ENCODE data around the gene DLG1.

Gene DLG1

DNA sequence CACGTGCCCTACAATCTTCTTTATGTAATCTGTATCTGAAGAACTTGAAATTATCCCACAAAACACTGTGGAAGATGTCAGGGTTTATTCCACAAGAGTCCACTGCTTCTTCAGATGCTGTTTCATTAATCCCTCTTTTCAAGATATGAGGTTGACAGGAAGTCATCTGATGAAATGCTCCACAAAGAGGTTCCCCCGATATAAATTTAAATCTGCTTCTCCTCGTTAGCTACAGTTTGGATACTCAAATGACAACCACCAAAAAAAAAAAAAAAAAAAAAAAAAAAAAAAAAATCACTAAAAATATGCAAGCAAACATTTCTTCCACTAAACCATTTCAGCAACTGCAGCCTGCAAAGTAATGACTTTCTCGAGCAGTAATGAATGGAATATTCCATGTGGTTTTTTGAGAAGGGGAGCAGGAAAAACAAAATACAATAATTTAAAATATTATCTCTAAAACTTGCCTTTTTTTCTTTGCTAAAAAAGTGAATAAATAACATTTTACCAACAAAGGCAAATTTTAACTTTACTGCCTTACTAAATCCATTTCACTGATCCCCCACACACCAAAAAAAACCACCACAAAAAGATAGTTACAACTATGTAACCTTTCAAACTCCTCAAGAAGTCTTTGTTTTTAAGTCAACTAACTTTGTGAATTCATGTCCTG lies 37.8 kb downstream of the DLG1 start:
- TF ChIP-seq, protein P1, sequence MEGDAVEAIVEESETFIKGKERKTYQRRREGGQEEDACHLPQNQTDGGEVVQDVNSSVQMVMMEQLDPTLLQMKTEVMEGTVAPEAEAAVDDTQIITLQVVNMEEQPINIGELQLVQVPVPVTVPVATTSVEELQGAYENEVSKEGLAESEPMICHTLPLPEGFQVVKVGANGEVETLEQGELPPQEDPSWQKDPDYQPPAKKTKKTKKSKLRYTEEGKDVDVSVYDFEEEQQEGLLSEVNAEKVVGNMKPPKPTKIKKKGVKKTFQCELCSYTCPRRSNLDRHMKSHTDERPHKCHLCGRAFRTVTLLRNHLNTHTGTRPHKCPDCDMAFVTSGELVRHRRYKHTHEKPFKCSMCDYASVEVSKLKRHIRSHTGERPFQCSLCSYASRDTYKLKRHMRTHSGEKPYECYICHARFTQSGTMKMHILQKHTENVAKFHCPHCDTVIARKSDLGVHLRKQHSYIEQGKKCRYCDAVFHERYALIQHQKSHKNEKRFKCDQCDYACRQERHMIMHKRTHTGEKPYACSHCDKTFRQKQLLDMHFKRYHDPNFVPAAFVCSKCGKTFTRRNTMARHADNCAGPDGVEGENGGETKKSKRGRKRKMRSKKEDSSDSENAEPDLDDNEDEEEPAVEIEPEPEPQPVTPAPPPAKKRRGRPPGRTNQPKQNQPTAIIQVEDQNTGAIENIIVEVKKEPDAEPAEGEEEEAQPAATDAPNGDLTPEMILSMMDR (IDR thresholded peaks at IDR 0.05; ENCODE audit: control extremely low read depth, extremely low read depth, low read depth, missing control alignments), result no peak
- DNase-seq (ENCODE audit: extremely low spot score), result no peak
- ChIA-PET CTCF (interaction anchor here (1.5 kb wide), 1 partner anchor 29 kb away, joined by 3 read pairs; no protein-coding TSS in a partner anchor), POLR2A (no interaction called here)

DNA sequence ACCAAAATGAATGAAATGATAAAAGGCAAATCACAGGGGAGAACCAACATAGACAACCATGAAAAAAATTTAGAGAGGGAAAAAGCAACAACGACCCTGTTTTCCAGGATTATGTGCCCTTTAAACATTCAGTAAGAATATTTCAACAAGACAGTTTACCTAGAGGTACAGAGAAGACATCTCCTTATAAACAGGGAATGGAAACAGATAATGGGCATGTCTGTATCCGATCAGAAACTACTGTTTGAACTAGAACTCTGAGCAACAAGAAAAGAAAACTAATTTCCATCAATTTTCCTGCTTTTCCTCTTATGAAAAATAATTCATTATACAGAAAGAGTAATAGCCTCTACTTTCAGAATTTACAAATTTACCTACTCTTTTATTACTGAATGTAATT lies 39.3 kb downstream of the DLG1 start:
- DNase-seq (ENCODE audit: extremely low spot score), result no peak
- CTCF ChIA-PET, result interaction anchor here (2.9 to 3.8 kb wide), 3 partner anchors 8 to 256 kb away, joined by 16 to 47 read pairs (median 20); no protein-coding TSS in a partner anchor
- POLR2A ChIA-PET, result no interaction called here
- TF ChIP-seq, protein P1 (IDR thresholded peaks at IDR 0.05; ENCODE audit: control extremely low read depth, extremely low read depth, low read depth, missing control alignments), result no peak

DNA sequence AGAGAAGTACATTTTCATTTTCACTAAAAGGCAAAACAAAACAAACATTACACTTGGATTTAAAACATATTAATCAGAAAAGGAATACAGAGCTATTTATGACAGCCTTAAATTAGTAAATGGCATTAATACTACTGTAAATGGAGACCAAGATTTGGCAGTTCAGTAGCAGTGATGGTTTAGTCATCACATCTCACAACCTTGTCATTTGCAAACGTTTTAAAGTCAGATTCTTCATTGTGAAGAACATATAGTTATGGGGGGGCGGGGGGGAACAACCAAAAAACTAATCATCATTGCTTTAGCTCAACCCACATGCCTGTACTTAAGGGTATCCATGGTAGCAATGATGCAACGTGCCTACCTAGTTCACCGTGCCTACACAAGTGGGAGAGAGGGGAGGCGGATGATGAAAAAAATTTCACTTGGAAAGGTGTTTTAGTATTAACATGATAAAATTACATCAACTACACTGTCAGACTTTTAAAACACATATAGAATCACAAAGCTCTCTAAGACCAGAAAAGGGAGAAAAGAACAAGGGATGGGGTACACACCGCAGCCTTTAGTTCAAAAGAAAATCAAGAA lies 40.1 kb downstream of the DLG1 start:
- DNase-seq (ENCODE audit: extremely low spot score), result no peak
- ChIA-PET CTCF (interaction anchor here (1.1 to 3.8 kb wide), 17 partner anchors 9 to 358 kb away, joined by 3 to 47 read pairs (median 9); no protein-coding TSS in a partner anchor), POLR2A (no interaction called here)
- TF ChIP-seq, protein P1 (IDR thresholded peaks at IDR 0.05; ENCODE audit: control extremely low read depth, extremely low read depth, low read depth, missing control alignments), result no peak

DNA sequence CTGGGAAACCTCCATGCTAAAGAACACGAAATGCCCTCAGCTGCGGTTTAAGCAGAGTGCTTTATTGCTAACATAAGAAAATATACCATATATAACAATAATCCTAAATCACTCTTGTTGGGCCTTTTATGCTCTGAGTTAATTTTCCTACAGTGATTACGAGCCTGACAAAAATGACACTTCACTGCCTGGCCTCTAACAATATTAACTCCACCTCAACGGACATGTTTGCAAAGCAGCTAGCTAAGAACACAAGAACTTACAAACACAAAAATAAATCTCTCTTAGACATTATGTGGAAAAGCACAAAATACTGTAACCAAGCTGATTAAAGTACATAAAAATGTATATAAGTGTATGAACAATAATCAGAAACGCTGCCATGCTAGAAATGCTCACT lies 40.7 kb downstream of the DLG1 start:
- CTCF ChIA-PET, result interaction anchor here (1.0 to 3.8 kb wide), 29 partner anchors 10 to 359 kb away, joined by 3 to 47 read pairs (median 7); partner anchors contain the start of genes DLG1 and MELTF
- TF ChIP-seq, protein P1 (IDR thresholded peaks at IDR 0.05; ENCODE audit: control extremely low read depth, extremely low read depth, low read depth, missing control alignments), result no peak
- POLR2A ChIA-PET, result no interaction called here
- DNase-seq (ENCODE audit: extremely low spot score), result no peak

DNA sequence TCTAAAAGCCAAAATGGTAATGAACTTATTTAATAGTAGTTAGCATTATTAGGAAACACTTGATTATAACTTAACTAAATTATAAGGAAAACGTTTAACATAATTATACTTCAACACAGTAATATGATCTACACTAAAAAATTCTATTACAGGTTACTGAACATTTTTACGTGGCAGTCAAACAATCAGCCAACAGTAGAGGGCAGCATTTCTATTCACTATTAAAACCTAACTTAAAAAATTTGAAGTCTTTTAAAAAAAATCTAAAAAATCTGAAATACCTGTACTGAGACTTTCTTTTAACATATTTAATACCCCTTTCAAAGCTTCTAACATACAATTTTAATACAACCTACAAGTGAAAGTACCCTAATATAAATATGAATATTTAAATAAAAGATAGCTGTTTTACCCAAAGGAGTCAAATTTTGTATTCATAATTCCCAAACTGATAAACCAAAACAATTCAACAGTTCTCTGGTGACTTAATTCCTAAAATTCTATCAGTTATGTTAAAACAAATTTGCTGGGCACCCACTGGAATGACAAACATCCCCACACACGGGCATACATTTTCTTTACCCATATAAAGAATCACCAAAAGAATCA lies 41.5 kb downstream of the DLG1 start:
- ChIA-PET POLR2A (no interaction called here), CTCF (interaction anchor here (0.7 to 3.8 kb wide), 34 partner anchors 9 to 457 kb away, joined by 3 to 47 read pairs (median 4); partner anchors contain the start of genes DLG1 and MELTF)
- TF ChIP-seq, protein P1 (IDR thresholded peaks at IDR 0.05; ENCODE audit: control extremely low read depth, extremely low read depth, low read depth, missing control alignments), result peak; percentile 54
- DNase-seq (ENCODE audit: extremely low spot score), result peak; percentile 14

DNA sequence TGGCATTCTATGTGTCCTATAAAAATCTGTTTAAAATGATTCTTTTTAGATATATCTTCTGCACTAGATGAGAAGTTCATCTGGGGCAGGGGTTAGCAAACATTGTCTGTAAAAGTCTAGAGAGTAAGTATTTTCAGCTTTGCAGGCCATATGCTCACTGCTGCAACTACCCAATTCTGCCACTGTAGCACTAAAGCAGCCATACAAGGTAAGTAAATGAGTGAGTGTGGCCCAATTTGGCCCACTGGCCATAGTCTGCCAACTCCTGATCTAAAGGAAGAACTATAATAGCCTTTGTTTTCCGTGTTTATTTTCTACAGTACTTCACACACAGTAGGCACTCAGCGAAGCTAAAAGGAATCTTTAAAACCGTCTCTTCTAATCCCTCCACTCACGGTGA lies 42.3 kb downstream of the DLG1 start:
- TF ChIP-seq, protein P1 (IDR thresholded peaks at IDR 0.05; ENCODE audit: control extremely low read depth, extremely low read depth, low read depth, missing control alignments), result no peak
- ChIA-PET POLR2A (no interaction called here), CTCF (interaction anchor here (0.7 to 3.8 kb wide), 22 partner anchors 8 to 458 kb away, joined by 3 to 47 read pairs (median 9); partner anchors contain the start of gene DLG1)
- no peak for DNase-seq (ENCODE audit: extremely low spot score)

Data from GM10248 (cell line).